GM21529 (cell line): ENCODE measurements around the gene PCYT1B.

Experiments
- ATAC-seq: cut with Tn5 transposase; IDR thresholded peaks from one replicate; pipeline ENCODE4 v1.9.1; 2021; ENCODE audit not compliant: unreplicated experiment

Gene PCYT1B

DNA sequence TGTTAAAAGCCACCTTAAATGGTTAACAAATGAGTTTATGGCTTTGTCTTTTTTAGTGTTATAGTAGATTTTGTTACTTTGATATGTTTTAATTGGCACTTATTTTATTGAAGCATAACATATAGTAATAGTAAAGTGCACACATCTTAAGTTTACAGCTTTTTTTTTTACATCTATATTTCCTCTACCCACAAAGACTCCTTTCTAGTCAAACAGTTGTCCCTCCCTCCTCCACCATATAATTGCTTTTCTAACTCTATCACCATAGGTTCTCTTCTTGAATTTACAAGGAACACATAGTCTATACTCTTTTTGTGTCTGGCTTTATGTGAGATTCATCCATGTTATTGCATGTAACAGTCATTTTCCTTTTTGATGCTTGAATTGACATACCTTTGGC is 110.6 kb downstream of the PCYT1B start:
- no peak for ATAC-seq

GRCh38 chrX:24528605-24529004 is 118.5 kb downstream of the PCYT1B start:
- no peak for ATAC-seq

GRCh38 chrX:24526616-24527015 is 120.5 kb downstream of the PCYT1B start:
- no peak for ATAC-seq

GRCh38 chrX:24525455-24525854 is 121.7 kb downstream of the PCYT1B start:
- no peak for ATAC-seq

- ATAC-seq: no peak
Observed at GRCh38 chrX:24520472-24520871, 126.7 kb downstream of the PCYT1B start.

GRCh38 chrX:24515447-24515846 is 131.7 kb downstream of the PCYT1B start:
- no peak for ATAC-seq

DNA sequence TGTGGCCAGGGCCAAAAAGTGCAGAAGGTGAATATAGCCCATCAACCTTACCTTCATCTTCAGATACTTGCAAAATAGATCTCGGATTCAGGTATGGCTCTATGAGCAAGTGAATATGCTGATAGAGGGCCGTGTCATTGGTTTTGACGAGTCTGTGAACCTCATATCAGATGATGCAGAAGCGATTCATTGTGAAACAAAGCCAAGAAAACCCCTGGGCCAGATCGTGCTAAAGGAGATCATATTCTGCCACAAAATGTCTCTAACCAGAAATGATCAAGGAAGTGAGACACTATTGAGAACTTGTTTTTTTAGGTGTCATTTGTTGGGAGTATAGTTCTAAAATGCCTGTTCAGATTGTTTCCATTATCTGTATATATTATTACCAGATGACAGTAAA is 133.7 kb downstream of the PCYT1B start:
- peak; percentile 98 for ATAC-seq

GRCh38 chrX:24508375-24508774 is 138.8 kb downstream of the PCYT1B start:
- ATAC-seq: no peak
